HPDE6-E6E7 (cell line): ENCODE results near the gene DPP4.
"Not testable (repeated sequence)": the region's sequence is repeated elsewhere in the genome, so short reads cannot be mapped to it uniquely, and the experiment has no call there.

ENCODE experiments used
- DNase-seq: peaks from one replicate; pipeline ENCODE4 v3.0.0; 2011; ENCODE audit warnings: missing footprints; ENCODE audit errors: extremely low spot score

DPP4 gene

DNA sequence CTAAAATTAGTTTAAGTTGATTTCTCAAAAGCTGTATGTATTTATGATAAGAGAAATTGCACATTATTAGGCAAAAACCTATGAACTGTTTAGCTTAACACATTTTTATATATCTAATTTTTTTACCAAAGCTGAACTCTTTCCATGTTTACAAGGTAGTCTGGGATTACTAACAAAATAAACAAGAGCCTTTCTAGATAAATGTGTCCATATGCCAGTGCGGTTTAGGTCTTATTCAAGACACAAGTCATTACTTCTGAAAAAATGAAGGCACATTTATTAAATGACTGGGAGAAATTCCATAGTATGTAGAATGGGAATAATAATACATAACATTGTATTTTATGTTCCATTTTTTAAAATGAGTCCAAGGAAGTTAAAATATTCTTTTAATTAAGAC lies 82.0 kb downstream of the DPP4 start:
- no peak for DNase-seq

DNA sequence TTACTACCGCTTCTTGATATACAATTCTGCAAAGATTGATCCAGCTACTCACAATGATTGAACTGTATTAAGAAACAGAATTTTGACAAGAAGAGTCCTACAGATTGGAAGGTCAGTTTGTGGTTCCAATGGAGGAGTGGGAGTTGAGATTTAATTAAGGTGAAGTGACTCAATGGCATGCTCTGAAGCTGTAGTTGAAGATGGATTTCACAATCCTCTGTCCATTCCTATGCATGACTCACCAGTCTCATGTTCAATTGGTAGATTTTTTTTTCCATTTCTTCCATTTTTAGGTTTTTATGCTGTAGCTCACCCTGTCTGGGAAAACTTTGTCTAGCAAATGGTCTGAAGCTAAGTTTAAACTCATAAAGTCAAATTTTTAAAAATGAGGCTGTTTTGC lies 83.3 kb downstream of the DPP4 start:
- DNase-seq: peak; percentile 69

DNA sequence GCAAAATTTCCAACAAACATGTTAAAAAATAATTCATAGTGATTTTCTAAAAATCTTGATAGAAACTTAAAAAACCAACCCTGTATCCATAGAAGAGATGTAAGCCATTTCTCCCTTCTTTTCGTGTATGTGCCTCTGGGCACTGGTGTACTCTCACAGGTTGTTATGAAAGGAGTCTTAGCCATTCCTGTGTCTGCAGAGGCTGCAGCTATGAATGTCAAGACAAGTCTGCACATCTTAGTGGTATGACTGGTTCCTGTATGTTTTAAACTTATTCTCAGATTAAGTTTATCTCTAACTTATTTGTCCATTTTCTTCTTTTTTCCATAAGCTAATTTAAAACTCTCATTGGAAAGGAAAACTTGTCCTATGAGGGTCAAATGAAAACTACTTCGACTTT lies 84.0 kb downstream of the DPP4 start:
- DNase-seq: peak; percentile 26

DNA sequence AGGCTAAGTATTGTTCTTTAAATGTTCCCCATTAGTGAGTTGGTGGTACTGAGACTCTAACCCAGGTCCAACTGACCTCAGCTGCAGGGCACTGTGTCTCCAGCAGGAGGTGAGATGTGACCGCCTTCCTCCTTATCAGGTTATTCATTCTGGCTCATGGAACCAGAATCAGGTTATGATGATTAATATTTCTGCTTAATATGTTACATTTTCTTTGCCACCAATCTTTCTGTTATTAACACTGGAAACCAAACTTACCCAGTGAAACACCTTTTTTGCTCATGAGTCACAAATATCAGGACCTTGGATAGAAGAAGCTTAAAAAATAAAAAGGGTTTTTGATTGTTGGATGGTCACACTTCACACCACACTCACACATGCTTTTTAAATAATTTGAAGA lies 85.4 kb downstream of the DPP4 start:
- DNase-seq: no peak

DNA sequence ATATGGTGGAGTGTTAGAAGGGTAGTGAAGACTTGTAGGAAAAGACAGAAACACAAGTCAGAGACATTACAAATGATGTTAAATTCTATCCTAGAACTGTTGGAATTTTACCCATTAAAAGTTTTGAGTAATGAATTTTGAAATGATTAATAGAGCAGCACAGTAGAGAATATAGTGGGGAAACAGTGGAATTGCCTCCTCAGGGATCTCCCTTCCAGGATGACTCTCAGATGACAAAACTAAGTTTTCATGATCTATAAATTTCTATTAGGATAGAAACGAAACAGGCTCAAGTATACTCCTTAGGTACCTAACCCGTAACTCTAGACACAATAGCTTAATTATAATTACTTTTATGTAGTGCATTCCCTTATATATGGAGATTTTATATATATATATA lies 86.7 kb downstream of the DPP4 start:
- no peak for DNase-seq

DNA sequence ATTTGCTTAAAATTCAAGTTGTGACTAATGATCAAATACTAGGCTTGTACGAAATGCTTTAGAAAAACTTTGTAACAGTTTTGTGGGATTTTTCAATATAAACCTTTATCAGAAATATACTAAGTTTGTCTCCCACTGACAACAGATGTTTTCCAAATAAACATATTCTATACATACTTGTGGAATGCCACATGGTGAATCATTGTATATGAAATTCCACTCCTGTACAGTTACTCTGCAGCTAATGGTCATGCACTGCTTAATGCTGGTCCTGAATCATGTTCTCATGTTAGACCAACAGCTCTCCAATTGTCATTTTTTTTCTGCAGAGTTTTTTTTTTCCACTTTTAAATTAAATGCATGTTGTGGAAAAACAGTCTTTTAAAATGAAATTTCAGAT lies 90.1 kb downstream of the DPP4 start:
- DNase-seq: no peak

DNA sequence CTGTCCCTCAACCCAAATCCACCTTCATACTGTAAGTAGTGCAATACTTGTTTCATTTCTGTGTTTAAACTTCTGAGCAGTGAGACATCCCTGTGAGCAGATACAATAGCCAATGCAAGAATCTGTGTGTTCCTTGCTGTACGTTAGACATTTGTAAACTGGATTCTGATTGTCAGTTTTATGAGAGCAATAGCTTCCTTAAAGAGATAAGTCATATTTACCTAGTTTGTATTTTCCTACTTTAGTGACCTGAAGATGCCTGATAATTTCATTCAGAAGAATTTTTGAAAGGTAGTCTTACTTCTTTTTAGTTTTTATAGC lies 90.7 kb downstream of the DPP4 start:
- no peak for DNase-seq

DNA sequence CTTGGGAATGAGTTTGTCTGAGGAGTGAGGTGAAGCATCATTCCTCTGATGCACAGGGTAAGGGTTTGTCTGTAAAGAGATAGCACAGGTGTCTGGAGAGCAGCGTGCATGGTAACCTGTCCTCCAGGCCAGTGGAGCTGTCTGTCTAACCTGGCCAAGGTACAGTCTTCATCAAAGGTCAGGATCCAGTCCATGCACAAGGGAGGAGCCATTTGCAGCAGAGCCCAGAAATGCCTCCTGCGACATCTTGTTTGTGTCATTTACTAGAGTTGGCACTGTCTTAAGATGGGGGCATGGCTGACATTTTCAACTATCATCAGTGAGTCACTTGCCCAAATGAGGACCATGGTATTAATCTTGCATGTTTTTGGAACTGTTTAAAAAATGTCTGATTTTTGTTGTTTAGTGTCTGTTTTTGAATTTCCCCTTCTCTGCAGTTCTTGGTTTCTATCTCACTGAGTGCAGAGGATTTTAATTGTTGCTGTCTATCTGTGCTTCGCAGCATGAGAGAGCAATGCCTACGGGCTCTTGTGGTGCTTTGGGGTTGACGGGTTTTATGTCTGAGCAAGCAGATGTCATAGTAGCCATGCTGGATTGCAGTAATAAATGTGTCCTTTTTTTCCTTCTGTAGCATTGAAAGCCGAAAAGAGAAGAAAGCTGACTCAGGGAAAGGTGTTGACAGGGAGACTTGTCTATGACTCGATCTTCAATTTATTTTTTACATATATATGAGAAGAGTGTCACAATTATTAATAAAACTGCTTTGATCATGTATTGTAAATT lies 91.3 kb downstream of the DPP4 start:
- DNase-seq: no peak

DNA sequence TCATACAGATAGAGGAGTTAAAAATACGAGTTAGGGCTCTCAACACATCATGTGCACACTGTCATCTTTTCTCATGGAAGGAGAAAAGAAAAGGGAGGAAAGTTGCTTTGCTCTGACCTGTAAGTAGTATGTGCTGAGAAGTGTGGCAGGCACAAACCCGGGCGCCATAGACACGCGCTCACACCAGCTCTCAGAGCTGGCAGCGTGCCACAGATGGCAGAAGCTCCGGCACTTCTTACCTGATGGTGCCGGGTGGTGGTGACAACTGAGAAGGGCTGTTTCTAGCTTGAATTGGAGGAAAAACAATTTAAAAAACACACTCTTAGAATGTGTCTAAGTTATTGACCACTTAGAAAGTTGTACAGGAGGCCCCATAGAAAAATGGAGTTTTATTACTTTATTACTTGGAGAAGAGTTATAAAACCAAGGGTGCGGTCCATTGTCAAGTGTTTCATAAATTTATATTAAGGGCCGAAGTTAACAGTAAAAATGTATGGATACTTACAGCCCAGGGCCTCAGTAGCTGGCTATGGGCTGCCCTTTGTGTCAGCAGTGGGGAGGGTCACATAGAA lies 92.2 kb downstream of the DPP4 start:
- DNase-seq: no peak

DNA sequence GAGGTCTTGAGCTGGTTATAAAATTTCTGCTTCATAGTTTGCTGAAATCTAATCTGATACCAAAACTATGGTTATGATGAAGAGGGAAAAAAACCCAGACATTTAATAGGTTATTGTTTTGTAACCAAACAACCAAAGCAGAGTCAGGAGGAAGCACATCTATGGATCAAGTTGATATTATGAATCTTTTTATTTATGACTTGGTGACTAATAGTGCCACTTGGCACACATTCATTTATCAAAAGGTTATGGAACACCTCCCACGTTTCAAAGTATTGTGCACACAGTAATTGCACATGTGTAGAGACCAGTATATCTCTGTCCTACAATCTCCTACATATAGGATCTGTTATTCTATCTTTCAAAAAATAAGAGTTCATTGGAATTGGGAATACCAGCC lies 93.0 kb downstream of the DPP4 start:
- DNase-seq: no peak

DNA sequence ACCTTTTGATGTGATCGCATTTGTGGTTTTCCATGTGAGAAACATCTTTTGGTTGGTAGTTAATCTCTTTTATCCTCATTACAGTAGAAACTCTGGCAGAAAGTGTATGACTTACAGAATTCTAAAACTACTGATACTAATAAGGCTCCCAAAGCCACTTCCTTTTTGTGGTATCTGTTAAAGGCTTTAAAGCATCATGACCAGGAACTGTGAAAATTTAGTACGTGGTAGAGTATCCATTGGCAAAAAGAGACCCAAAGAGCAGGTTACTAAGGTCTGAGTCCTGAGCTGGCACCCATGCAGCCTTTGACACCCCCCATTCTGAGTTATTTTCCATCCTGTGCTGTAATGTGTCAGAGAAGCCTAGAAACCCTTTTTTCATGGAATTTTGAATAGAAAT lies 94.5 kb downstream of the DPP4 start:
- DNase-seq: no peak

DNA sequence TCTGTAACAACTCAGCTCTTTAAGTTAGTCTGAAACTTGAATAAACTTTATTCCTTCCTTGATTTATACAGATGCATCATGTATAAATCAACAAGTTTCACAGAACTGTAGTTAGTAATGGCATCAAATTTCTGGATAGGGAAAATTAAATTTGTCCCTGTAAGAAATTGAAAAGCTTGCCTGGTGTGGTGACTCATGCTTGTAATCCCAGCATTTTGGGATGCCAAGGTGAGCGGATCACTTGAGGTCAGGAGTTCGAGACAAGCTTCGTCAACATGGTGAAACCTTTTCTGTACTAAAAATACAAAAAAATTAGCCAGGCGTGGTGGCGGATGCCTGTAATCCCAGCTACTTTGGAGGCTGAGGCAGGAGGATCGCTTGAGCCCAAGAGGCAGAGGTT lies 96.1 kb downstream of the DPP4 start:
- DNase-seq: not testable (repeated sequence)

DNA sequence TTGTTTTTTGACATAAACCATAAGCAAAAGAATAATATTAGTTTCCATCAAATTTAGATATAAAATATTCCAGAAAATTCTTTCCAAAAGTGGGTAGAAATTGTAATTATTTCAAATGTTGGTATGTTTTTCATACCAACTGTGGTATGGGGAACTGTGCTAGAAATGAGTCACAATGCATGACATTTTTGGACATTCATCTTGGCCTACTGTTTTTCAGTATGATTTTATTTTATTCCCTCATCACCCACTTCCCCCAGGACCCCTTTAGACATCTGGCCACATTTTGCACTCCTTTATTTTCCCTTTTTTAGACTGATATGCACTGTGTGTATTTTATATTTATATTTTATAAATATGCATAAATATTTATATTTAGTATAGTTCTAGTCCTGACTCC lies 97.1 kb downstream of the DPP4 start:
- no peak for DNase-seq

DNA sequence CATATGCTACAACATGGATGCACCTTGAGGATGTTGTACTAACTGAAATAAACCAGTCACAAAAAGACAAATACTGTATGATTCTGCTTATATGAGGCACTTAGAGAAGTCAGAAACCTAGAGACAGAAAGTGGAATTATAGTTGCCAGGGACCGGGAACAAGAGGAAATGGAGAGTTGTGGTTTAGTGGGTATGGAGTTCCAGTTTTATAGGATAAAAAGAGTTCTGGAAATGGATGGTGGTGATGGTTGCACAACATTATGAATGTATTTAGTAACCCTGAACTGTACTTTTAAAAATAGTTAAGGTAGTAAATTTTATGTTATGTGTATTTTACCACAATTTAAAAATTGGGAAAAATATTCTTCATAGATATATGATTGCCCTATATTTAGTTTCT lies 97.7 kb downstream of the DPP4 start:
- no peak for DNase-seq

DNA sequence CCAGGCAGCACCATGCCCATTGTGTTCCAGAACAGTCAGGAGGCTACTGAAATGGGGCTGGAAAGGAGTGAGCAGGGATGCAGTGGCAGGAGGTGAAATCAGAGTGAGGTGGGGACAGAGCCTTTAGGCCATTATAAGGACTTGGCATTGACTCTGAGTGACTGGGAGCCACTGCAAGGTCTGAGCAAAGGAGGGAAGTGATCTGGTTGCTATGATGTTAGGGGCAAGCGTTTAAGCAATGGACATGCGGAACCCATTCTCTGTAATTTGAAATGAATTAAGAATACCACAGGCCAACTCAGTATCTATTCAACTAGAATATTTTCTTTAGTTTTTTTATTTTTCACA lies 98.2 kb downstream of the DPP4 start:
- no peak for DNase-seq

DNA sequence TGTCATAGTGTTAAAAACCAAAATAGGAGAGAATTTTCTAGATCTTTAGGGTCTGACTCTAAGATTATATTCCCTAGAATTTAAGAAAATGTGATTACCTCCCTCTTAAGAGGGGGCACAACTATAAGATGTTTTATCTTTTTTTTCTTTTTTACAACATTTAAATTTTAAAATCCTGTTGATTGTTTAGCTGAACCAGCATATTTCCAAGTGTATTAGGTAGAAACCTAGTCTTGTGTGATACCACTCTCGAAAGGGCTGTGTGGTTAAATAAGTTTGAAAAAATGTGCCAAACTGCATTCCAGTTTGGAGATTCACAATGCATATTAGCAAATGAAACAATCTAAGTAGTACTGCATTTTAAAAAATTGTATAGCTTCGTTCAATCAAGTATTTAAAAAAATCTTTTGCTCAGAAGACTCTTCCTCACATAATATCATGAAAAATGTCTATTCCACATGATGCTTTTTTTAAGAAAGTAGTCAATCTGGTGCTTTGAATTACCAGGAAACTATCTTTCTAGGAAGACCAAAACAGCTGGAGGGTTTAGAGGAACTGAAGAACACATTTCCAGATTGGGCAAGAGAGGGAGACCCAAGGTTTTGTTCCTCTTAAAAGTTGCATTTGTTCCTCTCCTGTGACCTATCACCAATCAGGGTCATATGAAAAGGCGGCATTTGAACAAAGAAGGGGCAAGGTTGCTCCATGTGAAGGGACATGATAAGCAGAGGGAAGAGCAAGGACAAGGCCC lies 98.8 kb downstream of the DPP4 start:
- no peak for DNase-seq

DNA sequence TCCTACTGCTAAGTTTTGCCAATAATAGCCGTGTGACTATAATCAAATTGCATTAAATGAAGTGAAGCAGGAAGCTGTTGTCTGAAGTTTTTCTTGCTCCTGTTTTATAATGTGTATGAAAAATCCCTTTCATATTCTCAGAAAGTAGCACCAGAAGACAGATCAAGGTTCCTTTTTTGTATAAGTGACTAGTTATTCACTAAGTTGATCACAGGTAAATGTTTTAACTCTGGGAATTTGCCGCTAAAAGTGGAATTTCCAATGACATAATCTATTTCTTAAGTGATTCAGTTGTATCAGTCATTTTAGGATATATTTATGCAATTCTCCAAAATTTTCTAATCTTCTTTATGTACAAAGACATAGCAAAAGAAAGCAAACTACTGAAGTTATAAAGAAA lies 99.6 kb downstream of the DPP4 start:
- DNase-seq: no peak

DNA sequence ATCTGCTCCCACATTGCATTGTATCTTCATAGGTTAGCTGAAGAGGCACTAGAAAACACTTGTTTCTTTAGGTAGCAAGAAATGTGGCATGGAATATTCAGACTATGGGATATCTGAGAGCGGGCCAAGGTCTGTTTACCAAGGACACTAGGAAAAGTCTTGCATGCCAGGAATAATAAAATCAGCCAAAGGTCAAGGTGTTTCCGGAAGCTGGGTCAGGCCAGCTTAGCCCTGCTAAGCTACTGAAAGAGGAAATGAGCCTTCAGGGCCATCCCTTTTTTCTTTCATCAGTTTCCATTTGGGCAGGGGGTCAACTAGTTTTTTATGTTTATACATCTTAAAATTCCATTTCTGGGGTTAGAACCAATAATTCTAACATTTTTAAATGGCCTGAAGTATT lies 101.1 kb downstream of the DPP4 start:
- DNase-seq: no peak

DNA sequence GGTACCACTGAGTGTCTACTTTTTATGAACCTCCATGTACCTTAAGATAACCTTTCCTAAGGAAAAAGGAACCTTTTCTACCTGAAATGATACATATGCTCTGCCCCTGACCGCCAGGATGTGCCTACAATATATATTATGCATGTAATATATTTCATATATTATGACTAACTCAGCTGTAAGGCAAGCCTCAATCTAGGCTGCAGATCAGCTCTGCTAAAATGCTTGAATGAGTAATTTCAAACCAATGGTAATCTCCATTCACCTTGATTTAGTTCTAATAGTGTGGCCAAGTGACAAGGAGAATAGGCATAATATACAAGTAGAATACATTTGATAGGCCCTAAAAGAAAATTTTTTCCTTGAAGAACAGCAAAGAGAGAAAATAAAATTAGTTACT lies 101.8 kb downstream of the DPP4 start:
- no peak for DNase-seq

DNA sequence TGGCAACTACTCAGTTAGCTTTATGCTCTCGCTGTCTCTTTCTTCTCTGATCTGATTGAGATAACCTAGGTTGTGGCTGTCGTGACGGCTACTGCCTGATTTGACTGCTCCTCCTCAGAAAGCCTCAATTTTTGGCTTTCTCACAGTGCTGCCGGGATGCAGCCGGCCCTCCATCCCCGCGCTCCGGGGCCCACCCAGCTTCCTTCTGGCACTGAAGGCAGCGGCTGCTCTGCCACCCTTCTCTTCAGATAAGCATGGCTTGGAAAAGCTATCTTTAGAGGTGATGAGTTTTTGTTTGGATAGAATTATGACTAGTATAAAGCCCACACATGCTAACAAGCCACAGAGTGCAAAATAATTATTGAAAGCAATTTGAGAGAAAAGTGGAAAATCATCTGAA lies 102.5 kb downstream of the DPP4 start:
- DNase-seq: no peak

DNA sequence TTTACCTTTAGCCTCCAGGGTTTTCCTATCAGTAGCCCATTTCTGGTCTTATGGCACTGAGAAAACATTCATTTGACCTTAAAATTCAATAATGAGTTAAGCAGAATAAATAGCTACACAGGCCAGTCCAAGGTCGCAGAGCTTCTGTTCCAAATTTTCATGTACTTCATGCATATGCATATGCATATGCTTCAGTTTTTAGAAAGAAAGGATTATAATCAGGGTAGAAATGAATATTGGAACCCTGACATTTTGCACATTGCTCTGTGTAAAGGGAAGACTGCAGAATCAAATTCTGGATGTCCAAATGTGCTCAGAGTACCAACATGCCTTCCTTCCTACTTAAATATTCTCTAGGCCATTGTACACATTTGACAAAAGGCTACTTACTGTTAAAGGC lies 104.9 kb downstream of the DPP4 start:
- no peak for DNase-seq

DNA sequence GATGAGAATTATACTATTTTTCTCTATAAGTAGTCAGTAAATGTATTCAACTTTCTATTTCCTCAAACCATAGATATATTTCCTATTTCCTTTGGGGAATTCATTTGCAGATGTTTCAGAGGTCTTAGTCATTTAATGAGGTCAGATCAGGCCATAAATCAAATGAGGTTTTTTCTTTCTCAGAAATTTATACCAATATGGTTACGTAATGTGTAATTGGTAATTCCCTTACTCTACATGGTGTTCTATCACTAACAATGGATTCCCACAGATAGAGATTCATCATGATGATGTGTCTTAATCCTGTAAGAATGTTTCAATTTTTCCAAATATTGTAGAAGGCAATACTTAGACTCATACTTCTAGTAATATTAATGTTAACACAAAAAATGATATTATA lies 108.0 kb downstream of the DPP4 start:
- DNase-seq: no peak

DNA sequence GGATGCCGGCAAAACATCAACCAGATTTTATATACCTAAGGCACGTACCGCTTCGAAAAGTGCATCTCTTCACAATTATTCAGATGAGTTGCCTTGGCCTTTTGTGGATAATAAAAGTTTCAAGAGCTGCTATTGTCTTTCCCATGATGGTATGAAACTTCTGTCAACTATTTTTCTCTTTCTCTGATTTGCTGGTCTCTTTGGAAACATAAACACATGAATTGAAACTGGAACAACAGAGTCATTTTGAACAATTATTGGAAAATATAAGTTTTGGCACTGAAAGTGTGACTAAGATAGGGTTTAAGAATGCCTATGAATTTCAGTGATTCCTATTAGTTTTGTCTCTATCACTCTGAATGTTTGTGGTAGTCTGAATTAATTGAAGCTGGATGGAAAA lies 109.9 kb downstream of the DPP4 start:
- DNase-seq: no peak

DNA sequence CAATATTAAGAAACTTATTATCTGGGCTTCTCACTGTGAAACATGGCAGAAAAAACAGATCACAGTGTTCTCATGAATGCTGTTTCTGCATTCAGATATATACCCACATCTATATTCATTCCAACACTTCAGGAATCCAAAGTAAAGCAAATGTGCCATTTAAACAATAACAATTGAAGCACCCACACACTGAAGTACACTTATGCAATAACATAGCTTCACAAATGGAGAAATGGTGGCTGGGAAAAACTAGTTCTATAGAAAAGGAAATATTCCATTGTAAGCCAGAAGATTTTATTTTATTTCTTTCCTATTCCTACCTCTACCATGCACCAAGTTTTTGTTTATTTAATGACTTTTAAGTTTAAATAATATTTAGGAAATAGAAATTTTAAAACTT lies 111.9 kb downstream of the DPP4 start:
- DNase-seq: no peak
